GM21717 (cell line): ENCODE data around the gene ZNF830.
"Not testable (repeated sequence)": the region's sequence is repeated elsewhere in the genome, so short reads cannot be mapped to it uniquely, and the experiment has no call there.

Source experiments
- ATAC-seq: cut with Tn5 transposase; IDR thresholded peaks from one replicate; pipeline ENCODE4 v1.9.1; 2021; ENCODE audit warnings: mild to moderate bottlenecking, moderate library complexity; ENCODE audit not compliant: unreplicated experiment

Gene ZNF830

DNA sequence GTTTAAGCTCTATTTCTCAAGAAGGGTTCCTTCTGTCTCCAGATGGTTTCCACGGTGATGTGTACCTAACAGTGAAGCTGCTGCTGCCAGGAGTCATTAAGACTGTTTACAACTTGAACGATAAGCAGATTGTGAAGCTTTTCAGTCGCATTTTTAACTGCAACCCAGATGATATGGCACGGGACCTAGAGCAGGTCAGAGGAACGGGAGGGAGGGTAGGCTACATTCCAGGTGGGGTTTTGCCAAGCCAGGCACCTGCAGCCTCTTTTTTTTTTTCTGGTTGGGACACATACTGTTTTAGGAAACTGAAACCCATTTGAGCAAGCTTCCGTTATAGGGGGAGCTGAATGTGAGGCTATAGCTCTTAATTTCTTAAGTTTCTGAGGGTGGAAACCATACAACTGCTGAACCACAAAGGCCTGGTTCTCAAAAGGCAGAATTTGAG lies 29.6 kb downstream of the ZNF830 start:
- ATAC-seq = no peak

DNA sequence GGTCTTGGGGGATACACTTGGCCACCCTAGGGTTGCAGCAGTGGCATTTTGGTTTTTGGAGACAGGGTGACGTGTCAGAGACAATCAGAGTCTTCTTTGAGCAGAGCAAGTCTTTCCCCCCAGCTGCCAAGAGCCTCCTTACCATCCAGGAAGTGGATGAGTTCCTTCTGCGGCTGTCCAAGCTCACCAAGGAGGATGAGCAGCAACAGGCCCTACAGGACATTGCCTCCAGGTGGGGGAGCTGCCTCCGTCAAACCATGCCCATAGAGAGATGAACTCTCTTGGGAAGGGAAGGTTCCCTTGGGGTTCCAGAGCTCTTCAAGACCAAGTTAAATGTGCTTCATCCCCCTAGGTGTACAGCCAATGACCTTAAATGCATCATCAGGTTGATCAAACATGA lies 30.3 kb downstream of the ZNF830 start:
- ATAC-seq = no peak

DNA sequence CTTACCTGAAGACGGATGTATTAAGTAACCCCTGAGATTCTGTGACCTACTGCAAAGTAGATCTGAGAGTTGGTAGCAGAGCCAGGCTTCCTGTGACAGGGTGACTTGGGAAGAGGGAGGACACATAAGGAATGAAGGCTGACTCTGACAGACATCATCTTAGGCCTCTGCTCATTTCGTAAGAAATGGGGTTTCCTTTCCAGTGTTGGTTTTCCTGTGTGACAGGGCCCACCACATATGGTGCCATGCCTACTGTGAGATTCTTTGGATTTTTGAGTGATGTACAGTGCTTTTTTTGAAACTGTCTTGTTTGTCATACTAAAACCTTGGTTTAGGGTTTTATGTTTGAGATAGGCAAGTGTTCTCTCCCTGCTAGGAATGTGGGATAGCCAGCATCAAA lies 31.7 kb downstream of the ZNF830 start:
- ATAC-seq = no peak

DNA sequence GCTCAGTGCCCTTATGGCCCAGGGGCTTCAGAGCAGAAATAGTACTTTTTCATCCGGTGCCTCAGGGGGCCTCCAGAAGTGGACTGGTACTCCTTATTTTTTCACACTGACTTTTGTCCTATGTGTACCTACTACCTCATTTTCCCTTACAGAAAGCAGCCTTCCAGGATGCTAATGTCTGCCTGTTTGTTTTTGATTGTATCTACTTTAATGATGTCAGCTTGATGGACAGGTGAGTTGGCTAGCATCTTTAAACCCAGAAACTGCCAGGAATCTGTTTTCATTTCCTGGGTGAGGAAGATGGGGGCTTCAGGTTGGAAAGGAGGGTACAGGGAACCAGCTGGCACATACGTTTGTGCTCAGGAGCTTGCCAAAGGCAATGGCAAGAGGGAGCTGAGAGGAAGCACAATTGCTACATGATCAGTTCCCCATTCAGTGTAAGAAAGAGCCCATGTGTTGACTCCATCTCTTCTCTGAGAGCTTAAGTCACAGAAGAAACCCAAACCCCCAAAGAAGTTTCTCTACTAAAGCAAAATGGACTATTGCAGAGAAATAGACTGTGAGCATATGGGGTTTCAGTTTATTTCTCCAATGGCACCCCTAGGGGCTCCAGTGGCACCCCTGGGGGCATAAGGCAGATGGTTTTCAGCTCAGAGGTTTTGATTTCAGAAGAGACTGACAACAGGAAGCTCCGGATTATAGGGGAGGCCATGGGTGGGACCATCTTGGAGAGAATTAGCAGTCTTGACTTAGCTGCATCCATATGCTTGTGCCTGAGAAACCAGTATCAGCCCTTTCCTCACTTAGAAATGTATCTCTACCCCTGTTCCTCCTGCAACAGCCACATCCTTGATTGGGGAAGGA lies 35.3 kb downstream of the ZNF830 start:
- ATAC-seq = no peak

DNA sequence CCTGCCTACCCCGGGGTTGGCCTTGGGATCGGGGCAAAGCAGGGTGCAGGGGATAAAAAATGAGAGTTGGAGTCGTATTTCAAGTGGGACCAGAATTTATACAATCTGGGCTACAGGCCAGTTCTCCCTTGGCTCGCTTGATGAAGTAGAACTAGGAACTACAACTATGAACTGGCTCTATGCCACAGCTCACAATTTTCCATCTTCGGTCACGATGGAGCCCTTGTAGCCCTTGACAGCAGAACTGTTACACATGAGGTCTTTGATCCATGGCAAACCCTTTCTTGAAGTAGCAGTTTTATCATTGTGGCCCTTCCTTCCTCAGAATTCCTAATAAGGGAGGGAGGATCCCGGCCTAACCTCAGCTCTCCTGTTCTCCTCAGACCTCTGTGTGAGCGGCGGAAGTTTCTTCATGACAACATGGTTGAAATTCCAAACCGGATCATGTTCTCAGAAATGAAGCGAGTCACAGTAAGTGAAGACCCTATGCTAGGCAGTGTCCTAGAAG lies 36.1 kb downstream of the ZNF830 start:
- no peak for ATAC-seq

DNA sequence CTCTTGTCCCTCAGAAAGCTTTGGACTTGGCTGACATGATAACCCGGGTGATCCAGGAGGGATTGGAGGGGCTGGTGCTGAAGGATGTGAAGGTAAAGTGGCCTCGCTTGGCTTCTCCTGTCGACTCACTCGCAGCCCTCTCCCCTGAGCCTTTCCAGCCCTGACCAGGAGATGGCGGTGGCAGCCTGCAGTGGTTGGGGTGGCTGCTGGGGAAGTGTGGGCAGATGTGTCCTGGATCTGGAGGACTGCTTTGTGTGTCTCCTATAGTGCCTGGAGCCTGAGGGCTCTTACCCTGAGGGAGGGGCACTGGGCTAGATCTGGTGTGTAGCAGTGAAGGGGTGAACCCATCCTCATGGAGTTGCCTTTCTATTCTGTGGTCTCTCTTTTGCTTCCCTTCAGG lies 36.9 kb downstream of the ZNF830 start:
- ATAC-seq = no peak

DNA sequence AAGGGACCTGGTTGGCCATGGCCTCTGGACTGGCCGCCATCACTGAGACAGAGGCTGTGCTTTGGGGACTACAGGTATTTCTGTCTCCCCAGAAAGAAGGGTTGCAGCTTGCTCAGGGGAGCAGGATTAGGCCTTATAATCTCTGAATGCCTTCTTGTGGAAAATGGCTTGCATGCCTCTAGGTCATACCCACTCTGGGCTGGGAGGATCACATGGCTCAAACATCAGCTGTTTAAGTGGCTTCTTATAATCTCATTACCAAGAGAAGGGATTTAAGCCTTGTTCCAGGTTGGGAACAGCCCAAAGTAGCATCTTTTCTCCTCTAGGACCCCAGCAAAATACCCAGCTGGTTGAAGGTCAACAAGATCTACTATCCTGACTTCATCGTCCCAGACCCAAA lies 38.1 kb downstream of the ZNF830 start:
- no peak for ATAC-seq

DNA sequence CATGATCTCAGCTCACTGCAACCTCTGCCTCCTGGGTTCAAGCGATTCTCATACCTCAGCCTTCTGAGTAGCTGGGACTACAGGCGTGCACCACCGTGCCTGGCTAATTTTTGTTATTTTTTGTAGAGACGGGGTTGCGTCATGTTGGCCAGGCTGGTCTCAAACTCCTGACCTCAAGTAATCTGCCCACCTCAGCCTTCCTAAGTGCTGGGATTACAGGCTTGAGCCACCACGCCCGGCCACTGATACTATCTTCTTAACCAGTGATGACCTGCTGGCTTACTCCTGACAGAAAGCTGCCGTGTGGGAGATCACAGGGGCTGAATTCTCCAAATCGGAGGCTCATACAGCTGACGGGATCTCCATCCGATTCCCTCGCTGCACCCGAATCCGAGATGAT lies 39.6 kb downstream of the ZNF830 start:
- ATAC-seq = not testable (repeated sequence)

DNA sequence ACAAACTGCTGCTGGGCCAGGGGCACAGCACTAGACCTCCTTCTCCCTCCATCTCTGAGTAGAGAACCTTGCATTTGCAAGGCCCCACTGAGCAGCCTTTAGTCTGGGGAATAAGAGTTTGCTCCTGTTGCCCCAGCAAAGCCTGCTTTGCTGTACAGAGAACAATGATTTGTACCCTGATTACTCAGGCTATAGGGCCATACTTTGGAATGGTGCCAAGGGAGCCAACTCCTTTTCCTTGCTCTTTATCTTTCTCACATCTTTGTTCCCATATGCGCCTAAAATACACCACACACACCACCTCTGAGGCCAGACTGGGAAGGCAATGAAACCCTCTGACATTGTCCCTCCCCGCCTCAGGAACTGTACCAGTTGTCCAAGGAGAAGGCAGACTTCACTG lies 40.2 kb downstream of the ZNF830 start:
- no peak for ATAC-seq

DNA sequence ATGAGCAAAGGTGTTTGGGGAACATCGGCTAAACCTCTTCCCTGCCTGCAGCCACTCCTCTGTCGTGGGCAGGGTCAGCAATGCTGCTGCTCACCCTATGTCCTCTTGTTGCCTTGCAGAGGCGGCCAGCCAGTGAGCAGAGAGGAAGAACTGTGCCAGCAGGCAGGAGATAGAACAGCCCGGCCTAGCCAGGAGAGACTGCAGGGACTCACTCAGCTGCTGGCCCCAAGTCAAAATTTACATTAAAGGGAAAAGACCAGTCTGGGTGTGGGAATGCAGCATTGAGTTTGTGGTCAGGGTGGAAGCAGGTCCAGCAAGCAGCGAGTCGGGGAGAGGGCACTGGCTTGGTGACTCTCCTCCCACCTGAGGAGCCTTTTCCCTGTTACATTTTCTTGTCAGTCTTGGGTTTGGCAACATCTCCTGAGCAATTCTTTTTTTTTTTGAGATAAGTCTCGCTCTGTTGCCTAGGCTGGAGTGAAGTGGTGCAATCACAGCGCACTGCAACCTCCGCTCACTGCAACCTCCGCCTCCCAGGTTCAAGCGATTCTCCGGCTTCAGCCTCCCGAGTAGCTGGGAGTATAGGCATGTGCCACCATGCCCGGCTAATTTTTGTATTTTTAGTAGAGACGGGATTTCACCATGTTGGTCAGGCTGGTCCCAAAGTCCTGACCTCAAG lies 41.7 kb downstream of the ZNF830 start:
- ATAC-seq = no peak

DNA sequence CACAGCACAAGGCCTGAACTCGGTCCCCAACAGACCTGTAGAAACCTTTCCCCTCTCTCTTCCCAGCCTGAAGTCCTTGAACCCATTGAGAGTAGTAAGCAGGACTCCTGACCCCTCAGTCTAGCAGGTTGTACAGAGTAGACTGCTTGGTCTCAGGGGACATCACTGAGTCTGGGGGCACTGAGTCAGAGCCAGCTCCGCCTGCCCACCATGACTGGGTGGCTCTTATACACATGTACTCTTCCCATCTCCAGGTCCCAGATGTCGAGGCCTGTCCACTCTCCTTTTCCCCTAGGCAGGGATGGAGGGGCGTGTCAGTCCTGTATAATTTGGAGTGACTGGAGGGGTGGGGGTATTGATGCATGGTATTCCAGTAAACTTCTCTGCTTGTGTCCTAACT lies 42.4 kb downstream of the ZNF830 start:
- ATAC-seq = no peak

DNA sequence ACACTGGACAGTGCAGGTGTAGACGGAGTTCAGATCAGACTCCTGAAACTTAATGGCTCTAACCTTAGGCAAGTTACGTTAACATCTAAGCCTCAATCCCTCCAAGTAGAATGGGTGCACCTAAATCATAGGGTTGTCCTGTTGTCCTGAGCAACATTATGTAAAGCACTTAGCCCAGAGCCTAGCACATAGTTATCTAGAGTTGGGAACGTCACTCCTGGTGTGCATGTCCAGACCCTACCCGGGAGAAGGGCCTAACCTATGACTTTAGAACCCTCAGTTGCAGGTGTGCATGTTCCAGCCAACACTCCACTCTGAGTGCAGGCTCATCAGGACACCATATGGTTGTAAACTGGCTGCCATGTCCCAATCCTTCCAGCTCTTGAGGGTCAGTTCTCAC lies 45.0 kb downstream of the ZNF830 start:
- no peak for ATAC-seq

DNA sequence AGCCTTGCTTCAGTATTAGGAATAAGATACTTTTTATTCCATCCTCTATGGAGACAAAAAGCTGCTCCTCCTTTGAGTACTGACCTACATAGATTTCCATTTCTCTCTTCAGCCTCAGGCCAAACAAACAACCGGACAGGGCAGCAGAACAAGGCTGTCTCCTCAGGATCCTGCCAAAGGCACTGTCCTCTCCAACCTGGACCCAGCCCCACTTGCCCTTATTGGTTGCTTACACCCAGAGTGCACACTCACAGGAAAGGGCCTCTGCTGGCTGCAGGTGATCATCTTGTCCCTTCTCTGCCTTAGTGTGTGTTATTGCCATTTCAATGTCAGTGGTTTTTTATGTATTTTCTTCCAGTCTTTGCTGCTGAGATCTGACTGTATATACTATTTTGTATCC lies 45.6 kb downstream of the ZNF830 start:
- ATAC-seq = no peak

DNA sequence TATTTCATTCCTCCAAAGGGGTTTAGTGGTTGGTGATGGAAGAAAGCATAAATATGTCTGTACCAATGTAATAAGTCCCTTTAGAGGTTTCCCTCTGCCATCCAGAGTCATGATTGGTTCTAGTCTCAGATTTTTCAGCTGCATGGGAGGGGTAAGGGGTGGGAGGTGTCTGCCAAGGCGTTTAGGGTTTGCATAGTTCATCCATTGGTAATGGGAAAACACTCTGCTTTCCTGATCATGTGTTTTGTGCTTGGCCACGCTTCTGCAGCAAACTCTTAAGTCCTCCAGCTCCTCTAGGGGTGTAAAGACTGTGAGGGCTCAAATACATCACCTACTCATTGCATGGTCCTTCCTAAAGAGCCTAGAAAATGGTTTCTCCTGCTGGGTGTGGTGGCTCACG lies 48.8 kb downstream of the ZNF830 start:
- ATAC-seq = no peak

DNA sequence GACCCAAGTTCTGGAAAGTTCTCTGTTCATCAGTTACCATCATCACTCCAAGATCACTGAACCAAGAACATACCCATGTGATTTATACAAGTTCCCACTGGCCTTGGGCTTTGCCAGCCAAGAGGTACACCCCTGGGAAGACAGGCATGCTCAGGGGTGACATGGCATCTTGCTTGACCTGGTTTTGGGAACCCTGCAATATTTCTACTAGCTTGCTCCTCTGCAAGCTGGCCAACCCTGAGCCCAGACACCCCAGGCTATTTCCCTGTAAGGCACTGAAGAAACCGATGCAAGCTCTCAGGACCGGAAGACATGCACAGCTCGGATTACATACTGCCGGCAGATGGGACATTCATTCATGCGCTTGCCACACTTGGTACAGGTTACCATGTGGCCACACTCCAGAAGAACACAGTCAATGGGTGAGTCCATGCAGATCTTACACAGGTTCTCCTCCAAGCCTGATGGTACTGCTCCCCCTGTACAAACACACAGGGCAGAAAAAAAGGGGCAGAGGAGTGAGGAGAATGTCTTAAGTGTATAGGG lies 50.4 kb downstream of the ZNF830 start:
- no peak for ATAC-seq
